ENCODE results near the gene PIGZ. TPM values are rescaled to one million over a fixed set of nuclear protein-coding genes. Genes with fewer than 3 reads are reported as not detected.

Gene PIGZ
- total RNA-seq, 1 experiment from 2014 or later, result 0.06 TPM

DNA sequence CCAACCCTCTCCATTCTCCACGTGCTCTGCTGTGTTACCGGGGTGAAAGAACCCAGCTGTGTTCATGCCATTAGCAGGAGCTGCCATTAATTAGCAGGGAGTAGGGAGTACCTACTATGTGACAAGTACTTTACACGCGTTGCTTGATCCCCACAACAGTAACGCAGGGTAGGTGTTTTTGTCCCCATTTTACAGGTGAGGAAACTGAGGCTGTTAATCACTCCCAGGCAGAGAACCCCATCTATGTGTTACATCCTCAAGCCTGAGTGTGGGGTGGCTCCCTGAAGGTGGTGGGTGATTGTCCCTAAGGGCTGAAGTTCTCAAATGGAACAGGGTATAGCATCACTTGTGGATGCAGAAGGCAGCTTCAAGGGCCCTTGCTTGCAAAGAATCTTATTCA, 38.2 kb upstream of the PIGZ start:
- no peak for DNase-seq
- H3K9me3 ChIP-seq (replicated peaks), result no peaks in the 10 kb centered on the region
- no peaks in the 10 kb centered on the region for H3K27me3 ChIP-seq
- H3K4me3 ChIP-seq, result no peak overlapping the region
- H3K36me3 ChIP-seq, result no peaks in the 10 kb centered on the region
- no peak overlapping the region for H3K27ac ChIP-seq
- no peaks in the 10 kb centered on the region; the same call in 1 of the 2 replicates for H3K4me1 ChIP-seq

DNA sequence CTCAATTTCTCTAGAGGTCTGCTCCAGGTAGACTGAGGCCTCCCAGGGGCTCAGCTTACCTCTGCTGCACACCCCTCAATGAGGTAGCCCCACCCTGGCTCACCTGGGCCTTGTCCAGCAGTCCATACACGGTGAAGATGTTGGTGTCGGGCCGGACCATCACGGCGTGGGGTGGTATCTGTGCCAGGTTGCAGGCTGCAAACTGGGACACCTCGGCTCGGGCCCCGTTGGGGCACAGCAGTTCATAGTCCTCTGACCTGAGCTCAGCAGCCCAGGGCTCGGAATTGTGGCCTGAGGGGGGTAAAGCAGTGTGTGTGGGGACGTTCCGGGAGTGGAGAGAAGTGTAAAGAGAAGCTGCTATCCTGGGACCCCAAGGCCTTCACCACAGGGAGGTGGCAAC, 37.8 kb upstream of the PIGZ start:
- no peak overlapping the region for H3K27ac ChIP-seq
- no peaks in the 10 kb centered on the region; the same call in 1 of the 2 replicates for H3K4me1 ChIP-seq
- no peaks in the 10 kb centered on the region for H3K36me3 ChIP-seq
- DNase-seq, result no peak
- H3K9me3 ChIP-seq (replicated peaks), result no peaks in the 10 kb centered on the region
- H3K27me3 ChIP-seq, result no peaks in the 10 kb centered on the region
- no peak overlapping the region for H3K4me3 ChIP-seq

DNA sequence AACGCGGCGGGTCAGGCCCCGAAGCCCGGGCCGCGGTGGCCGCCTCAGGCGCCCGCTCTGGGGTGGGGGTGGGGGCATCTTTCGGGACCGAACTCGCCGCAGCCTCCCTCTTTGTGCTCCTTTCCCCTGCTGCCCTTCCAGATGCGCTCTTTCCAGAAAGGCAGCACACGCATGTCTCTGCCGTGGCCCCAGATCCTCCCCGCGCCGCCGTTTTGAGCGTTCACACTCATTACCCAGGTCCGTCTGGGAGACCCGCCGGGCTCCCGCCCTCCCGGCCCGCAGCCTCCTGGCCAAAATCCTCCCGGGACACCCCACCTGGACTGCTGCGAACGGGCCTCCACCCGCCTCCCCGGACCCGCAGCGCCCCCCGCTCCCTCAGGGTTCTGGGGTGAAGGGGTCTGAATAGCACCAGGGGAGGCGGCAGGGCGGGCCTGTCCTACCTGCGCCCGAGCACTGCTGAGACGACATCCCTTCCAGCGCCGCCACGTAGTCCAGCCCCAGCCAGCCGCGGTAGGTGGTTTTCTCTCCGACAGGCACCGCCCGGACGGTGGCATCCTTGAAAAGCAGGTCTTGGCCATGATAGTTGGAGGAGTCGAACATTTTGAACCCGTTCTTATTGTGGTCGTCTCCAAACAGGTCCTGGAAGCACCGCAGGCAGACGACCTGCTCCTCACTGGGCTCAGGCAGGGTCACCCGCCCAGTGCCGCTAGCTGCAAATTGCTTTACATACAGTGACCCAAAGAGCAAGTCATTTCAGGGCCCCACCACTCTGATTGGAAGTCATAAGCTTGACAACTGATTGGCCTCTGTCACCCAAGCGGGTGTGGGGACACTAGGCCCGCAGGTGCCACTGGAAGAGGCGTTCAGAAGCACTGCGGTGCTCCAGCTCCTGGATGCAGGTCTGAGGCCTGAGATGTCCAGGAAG, 35.1 kb upstream of the PIGZ start:
- Histone ChIP-seq H3K27ac (peak overlapping the region; percentile 59), H3K27me3 (no peaks in the 10 kb centered on the region), H3K4me3 (peak overlapping the region; percentile 73), H3K9me3 (replicated peaks) (no peaks in the 10 kb centered on the region), H3K36me3 (no peaks in the 10 kb centered on the region), H3K4me1 (no peaks in the 10 kb centered on the region)
- DNase-seq, result peak in 1 of 2 experiments; percentile 51

DNA sequence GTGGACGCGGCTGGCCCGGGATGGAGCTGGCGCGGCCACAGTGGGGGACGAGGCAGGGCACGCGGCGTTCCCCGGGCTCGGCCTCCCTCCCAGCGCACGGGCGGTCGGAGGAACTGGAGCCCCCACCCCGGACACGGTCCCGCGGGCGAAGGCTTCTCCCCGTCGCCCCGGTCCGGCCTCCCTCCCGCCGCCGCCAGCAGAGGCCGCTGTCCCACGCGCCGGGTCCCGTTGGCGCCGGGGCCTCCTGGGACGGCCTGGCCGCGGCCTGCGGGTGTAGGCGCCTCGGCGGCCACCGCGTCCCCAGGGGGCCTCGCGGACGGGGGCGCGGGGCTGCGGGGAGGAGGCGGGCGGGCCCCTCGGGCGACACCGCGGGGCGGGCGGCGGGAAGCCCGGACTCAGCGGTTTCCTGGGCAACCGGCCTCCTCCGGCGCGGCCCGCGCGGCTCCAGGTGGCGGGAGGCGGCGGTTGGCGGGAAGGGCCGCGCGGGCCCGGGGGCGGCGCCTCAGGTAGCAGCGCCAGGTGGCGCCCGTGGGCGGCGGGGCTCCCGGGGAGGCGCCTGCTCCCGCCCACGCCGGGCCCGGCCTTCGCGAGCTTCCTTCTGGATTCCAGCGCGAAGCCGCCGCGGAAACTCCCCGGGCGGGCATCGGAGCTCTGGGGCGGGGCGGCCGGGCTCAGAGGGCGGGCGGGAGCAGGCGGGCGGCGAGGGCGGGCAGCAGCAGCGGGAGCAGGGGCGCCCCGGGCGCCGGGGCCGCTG, 34.2 kb upstream of the PIGZ start:
- Histone ChIP-seq H3K27me3 (no peaks in the 10 kb centered on the region), H3K4me1 (no peaks in the 10 kb centered on the region), H3K36me3 (no peaks in the 10 kb centered on the region), H3K9me3 (replicated peaks) (no peaks in the 10 kb centered on the region), H3K27ac (no peak overlapping the region; the same call in 1 of the 2 replicates), H3K4me3 (peak overlapping the region; percentile 73)
- DNase-seq, result peak; percentile 71 to 74

DNA sequence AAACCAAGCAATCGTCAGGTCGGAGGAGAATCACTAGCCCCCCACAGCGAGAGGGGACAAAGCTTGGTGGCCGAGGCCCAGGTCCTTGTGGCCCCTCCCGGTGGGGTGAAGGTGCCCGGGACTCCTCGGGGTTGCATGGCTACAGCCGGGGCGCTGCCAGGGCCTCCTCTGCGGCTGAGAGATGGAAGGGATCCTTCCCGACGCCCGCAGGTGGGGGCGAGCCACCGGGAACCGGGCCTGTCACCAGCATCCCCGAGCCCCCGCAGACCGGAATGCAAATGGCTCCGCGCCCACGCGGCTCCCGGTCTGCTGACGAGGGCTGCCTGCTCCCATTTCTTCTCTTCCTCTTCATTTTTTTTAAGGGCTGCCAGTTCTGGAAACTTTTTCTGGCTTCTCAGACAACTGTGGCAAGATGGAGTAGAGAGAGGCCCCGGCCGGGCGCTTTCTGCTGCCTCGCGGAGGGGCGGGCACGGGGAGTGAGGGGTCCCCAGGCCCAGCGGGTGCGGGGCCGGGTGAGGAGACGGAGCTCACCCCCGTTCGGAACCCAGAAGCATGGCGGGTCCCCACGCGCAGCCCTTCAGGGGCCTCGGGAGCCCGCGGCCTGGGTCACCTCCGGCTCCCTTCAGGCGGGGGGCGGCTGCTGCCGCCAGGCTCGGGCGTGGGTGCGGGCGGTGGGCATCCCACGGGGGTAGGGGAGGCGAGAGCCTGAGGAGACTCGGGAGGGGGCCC, 33.5 kb upstream of the PIGZ start:
- Histone ChIP-seq H3K36me3 (no peaks in the 10 kb centered on the region), H3K9me3 (replicated peaks) (no peaks in the 10 kb centered on the region), H3K4me3 (peak overlapping the region; percentile 73), H3K4me1 (peaks cover 3% of the 10 kb centered on the region), H3K27ac (no peak overlapping the region), H3K27me3 (no peaks in the 10 kb centered on the region)
- DNase-seq, result no peak

DNA sequence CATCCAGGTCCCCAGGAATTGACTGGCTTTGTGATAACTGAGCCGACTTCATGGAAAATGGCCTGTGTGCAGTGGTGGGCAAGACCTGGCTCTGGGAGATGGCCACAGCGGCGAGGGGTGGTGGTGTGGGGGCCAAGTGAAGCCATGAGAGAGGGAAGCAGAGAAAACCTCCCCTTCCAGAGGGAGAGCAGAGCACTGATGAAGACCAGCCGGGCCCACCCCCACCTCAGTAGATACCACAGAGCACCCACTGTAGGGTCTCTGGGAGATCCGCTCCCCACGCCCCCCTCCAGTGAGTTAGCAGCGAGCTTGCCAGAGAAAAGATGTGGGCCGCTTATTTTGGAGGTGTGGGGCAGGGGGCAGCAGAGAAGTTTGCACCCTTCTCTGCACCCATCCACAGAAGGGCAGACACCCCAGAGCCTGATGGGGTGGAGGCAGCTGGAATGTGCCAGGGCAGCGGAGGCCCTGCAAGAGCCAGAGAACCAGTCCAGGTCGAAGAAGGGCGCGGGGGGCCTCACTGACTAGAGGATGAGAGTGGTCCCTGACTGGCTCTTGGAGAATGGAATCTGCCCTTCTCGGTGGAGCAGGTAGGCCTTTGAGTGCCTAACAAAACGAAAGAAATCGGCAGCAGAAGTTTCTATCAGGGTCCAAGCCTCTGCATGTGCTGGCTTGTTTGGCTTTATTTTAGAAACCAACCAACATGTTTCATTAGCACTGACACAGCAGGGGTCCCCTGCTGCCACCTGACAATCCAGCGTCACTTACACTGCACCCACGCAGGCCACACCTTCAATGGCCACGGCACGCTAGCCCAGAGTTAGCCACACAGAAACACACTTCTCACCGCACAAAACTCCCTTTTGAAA, 32.7 kb upstream of the PIGZ start:
- Histone ChIP-seq H3K4me1 (peaks cover 11% of the 10 kb centered on the region), H3K27me3 (no peaks in the 10 kb centered on the region), H3K36me3 (no peaks in the 10 kb centered on the region), H3K9me3 (replicated peaks) (no peaks in the 10 kb centered on the region), H3K27ac (no peak overlapping the region), H3K4me3 (no peak overlapping the region)
- DNase-seq, result no peak

DNA sequence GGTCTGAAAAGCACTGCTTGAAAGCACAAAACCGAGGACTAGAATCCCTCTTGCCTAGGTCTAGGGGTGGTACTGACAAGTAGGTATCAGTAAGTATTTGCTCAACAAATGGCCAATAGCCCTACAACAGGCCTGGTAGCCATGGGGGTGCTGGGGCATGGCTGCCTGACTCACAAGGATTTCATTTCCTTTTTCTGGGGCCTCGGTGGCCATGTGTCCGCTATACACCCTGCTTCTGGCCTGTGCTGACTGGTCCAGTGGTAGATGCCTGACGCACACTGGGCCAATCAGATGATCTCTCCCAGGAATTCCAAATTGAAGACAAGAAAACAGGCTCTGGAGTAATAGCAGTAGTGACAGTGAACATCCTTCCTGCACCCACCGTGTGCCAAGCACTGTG, 31.6 kb upstream of the PIGZ start:
- DNase-seq, result no peak
- H3K36me3 ChIP-seq, result no peaks in the 10 kb centered on the region
- no peaks in the 10 kb centered on the region for H3K27me3 ChIP-seq
- no peak overlapping the region for H3K27ac ChIP-seq
- peaks cover 21% of the 10 kb centered on the region for H3K4me1 ChIP-seq
- no peak overlapping the region for H3K4me3 ChIP-seq
- no peaks in the 10 kb centered on the region for H3K9me3 ChIP-seq (replicated peaks)

DNA sequence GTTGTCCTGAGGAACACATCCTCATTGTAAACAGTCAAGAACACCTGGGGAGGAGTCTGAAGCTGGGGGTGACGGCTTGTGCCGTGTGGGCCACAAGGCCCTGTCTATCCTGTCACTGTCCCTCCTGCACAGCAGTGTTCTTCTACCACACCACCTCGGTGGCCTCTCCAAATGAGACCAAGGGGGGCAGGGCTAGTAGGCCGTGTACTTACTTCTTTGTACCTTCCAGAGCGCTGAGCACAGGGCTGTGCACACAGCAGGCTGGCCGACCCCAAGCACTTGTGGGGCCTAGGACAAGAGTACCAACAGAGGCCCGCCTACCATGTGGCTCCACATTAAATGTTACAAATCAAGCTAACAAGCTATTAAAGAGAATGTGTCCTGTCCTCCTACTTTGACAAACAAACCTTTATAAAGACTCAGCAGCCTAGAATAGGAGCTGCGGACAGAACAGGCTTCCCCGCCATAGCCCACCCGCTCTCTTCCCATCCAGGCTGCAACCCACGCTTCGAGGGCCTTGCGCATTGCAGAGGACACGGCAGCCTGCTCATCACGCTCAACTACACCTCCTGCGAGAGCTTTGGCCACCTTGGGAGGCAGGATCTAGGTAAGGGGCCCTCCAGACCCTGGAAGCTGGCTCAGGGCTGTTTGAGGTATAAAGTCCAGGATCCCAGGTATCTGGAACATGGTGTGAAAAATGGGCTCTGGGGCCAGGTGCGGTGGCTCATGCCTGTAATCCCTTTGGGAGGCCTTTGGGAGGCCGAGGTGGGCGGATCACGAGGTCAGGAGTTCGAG, 30.5 kb upstream of the PIGZ start:
- Histone ChIP-seq H3K4me1 (peaks cover 21% of the 10 kb centered on the region), H3K27ac (no peak overlapping the region), H3K9me3 (replicated peaks) (no peaks in the 10 kb centered on the region), H3K36me3 (no peaks in the 10 kb centered on the region), H3K4me3 (no peak overlapping the region), H3K27me3 (no peaks in the 10 kb centered on the region)
- no peak for DNase-seq

DNA sequence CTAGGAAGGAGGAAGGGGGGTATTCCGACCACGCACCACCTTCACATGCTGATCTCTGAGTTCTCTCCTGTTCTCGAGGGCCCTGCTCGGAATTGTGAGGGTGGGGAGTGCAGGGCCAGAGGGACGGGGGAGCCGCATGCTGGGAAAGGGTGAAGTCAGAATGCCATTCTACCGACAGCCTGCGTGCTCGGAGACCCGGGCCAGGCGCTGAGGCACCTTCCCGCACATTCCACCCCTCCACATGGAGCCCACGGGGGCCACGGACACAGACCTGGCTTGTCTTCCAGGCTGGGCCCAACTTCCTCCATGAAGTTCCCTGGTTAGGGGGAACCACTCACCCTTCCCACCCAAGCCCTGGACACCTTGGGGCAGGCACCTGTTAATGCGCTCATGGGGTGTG, 28.7 kb upstream of the PIGZ start:
- H3K4me3 ChIP-seq, result no peak overlapping the region
- H3K27ac ChIP-seq, result peak overlapping the region; percentile 56
- no peaks in the 10 kb centered on the region for H3K36me3 ChIP-seq
- peaks cover 21% of the 10 kb centered on the region for H3K4me1 ChIP-seq
- no peaks in the 10 kb centered on the region for H3K9me3 ChIP-seq (replicated peaks)
- no peak for DNase-seq
- no peaks in the 10 kb centered on the region for H3K27me3 ChIP-seq

DNA sequence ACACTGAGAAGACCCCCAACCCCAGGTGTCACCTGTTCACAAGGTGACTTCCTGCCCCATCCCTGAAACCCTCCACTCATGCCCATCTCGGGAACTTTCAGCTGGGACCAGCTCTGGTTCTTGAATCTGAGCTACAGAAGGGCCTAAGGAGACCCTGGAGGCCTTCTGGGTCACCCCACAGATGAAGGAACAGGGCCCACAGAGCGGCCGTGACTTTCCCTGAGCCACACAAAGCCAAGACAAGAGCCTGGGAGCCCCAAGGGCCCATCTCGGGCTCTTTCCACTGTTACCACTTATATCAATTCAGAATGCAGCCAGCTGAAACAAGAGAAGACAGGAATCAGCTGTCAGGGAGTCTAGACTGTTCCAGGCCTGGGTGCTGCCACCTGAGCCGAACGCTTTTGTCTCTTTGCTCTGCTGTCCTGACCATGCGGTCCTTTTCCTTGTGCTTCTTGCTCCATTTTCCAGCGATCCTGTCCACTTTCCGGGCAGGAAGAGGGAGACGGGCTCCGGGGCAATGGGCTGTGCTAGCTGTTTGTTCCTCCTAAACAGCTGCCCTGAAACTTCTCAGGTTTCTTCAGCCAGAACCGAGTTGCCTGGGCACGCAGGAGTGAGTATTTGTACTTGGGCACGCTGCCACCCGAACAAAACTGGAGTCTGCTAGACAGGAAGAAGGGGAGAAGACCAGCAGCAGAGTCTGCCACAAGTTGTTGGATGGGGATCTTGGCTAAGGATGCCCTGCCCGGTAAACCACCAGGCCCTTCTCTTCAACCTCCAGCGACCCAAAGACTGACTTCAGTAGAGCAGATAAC, 28.0 kb upstream of the PIGZ start:
- Histone ChIP-seq H3K4me3 (no peak overlapping the region), H3K4me1 (peaks cover 21% of the 10 kb centered on the region), H3K9me3 (replicated peaks) (no peaks in the 10 kb centered on the region), H3K27ac (peak overlapping the region; percentile 56), H3K36me3 (no peaks in the 10 kb centered on the region), H3K27me3 (no peaks in the 10 kb centered on the region)
- DNase-seq, result peak; percentile 64 to 74

DNA sequence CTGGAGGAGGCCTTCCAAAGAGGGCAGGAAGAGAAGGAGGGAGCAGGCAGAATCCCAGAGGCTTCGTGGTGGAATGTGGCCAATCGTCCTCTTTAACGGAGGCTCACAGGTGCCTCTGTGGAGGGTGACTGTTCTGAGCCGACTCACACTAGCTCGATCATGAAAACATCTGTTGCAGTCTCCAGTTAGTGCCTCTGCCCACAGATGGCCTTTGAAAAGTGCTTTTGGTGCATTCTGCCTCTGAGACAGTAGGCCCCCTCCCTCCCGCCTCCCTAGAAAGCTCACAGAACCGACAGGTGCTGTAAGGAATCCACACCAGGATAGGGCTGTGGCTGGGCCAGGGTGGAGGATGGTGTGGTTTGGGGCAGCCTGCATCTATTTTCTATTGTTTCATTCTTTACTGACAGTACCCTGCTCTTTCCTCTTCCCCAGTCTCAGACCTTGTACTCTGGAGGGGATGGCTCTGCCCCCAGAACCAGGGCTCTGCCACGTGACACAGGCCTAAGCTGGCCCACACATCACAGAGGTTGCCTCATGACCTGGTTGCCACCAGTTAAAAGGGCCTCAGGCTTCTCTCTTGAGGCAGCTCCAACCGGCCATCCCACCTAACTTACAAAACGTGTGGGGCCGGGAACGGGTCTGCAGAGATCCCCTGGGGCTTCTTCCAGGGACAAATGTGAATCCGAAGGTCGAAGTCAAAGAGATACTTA, 27.2 kb upstream of the PIGZ start:
- H3K4me3 ChIP-seq, result no peak overlapping the region
- H3K27me3 ChIP-seq, result no peaks in the 10 kb centered on the region
- no peaks in the 10 kb centered on the region for H3K9me3 ChIP-seq (replicated peaks)
- DNase-seq, result peak; percentile 87 to 92
- H3K4me1 ChIP-seq, result peaks cover 21% of the 10 kb centered on the region
- peak overlapping the region; percentile 56 for H3K27ac ChIP-seq
- no peaks in the 10 kb centered on the region for H3K36me3 ChIP-seq

DNA sequence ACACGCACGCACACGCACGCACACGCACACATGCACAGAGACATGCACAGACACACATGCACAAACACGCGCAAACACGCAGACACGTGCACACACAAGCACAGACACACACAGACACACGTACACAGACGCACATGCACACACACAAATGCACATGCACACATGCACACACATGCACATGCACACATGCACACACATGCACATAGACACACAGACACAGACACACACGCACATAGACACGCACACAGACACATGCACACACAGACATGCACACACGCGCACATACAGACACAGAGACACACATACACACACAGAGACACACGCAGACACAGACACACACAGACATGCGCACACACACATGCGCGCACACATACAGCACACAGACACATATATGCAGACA, 26.4 kb upstream of the PIGZ start:
- no peaks in the 10 kb centered on the region for H3K9me3 ChIP-seq (replicated peaks)
- H3K4me3 ChIP-seq, result no peak overlapping the region
- no peak for DNase-seq
- H3K27ac ChIP-seq, result no peak overlapping the region
- H3K36me3 ChIP-seq, result no peaks in the 10 kb centered on the region
- peaks cover 21% of the 10 kb centered on the region for H3K4me1 ChIP-seq
- no peaks in the 10 kb centered on the region for H3K27me3 ChIP-seq
